HepG2 (cell line): ENCODE results near the gene HES1.

ENCODE experiments used
- CBFB ChIP-seq: sonication (generic); formaldehyde crosslinking; IDR thresholded peaks from 2 replicates; pipeline ENCODE4 v1.4.0; 2020; ENCODE audit warnings: missing genetic modification reagents
- CREM ChIP-seq, 2 experiments: sonication (generic) in 1 of 2; formaldehyde crosslinking in 1 of 2; IDR thresholded peaks; 2 replicates each; pipeline versions ENCODE4 v1.4.0 to v1.6.1; 2016 to 2020; ENCODE audit warnings: antibody characterized with exemption in 1 of 2, mild to moderate bottlenecking in 1 of 2, missing genetic modification reagents in 1 of 2
- HDAC2 ChIP-seq: sonication (generic); formaldehyde crosslinking; IDR thresholded peaks from 2 replicates; pipeline ENCODE4 v1.4.0; 2020; ENCODE audit warnings: missing genetic modification reagents

DNA sequence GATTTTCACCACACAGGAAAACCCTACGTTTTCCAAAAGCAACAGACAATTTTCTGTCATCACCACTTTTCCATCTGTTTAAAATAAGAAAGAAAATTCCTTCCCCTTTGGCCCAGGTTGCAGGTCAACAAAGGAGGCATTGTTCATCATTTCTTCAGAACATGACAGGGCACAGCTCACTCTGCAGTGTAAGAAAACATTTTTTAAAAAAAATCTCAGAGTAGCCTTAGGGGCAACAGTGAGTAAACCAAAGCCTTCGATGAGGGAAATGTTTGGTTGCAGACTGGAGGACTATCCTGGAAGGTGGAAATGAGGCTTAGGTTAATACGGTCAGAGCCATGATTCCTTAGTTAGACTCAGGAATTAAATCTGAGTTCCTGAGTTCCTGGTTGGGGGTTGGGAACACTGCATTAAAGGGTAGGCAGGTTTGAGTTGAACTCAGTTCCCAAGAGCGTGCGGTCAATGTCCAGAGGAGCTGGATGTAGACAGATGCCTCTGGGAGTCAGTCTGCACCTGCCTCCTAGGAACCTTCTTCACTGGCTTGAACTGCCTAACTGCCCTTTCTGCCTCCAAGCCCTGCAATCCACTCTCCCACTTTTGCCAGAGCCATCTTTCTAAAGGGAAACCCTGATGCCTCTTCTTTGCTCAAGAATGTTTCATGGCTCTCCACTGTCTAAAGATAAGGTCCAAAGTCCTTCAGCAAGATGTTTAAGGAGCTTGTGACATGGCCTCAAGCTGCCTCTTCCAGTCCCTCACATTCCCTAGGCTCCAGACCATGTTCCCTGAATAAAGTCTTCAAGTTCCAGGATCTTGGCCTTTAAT lies 3.3 kb upstream of the HES1 start:
- TF ChIP-seq CBFB (no peak), HDAC2 (CRISPR knock-in tag) (no peak), CREM (IDR thresholded peaks at IDR 0.05) (no peak), CREM (CRISPR knock-in tag; IDR thresholded peaks at IDR 0.05) (no peak)
